IMR-90 (cell line): ENCODE results near the gene HERC5. TPM values are rescaled to one million over a fixed set of nuclear protein-coding genes. Genes with fewer than 3 reads are reported as not detected.

Experiments used
- ATAC-seq: fragments of 200-7000 bp; cut with Tn5 transposase; 2 replicates; pipeline ENCODE4 v1.9.1; 2020; ENCODE audit warnings: low read depth, mild to moderate bottlenecking, moderate library complexity
- BruUV-seq: library from RNA; stranded (reverse); fragments of 400-500 nt; replicated peaks from 2 replicates; lab custom pipeline; 2021; lab: Mats Ljungman, UMichigan
- CTCF ChIA-PET: fragments of 300-600 bp; formaldehyde crosslinking; extraction: SDS; loops from one replicate; lab custom pipeline; 2021; ENCODE audit warnings: antibody characterized with exemption; lab: Yijun Ruan, JAX
- POLR2A ChIA-PET: fragments of 300-600 bp; sonication (Branson Sonifier 250); formaldehyde crosslinking; loops from one replicate; lab custom pipeline; 2022; ENCODE audit warnings: antibody characterized with exemption; ENCODE audit not compliant: unreplicated experiment; lab: Charles Lee
- DNase-seq: peaks from one replicate; pipeline ENCODE4 v3.0.0; 2013
- H2AFZ ChIP-seq: replicated peaks from 2 replicates; pipeline ENCODE3; 2013; ENCODE audit warnings: low read length, mild to moderate bottlenecking; ENCODE audit not compliant: poor library complexity
- H2AK5ac ChIP-seq: 2 replicates; pipeline ENCODE4 v1.6.1; 2013; ENCODE audit warnings: low read depth, low read length, inconsistent platforms
- H2AK9ac ChIP-seq: replicated peaks from 2 replicates; pipeline ENCODE3; 2013; ENCODE audit warnings: mild to moderate bottlenecking, low read depth, low read length, moderate library complexity; ENCODE audit not compliant: poor library complexity
- H2BK120ac ChIP-seq: 2 replicates; pipeline ENCODE4 v1.6.1; 2013; ENCODE audit warnings: low read depth, low read length, inconsistent platforms
- H2BK15ac ChIP-seq: 3 replicates; pipeline ENCODE4 v1.6.1; 2013; ENCODE audit warnings: low read depth, low read length, inconsistent platforms
- H2BK20ac ChIP-seq: 2 replicates; pipeline ENCODE4 v1.6.1; 2013; ENCODE audit warnings: low read depth, mild to moderate bottlenecking, inconsistent platforms, low read length, moderate library complexity
- H2BK5ac ChIP-seq: 2 replicates; pipeline ENCODE4 v1.6.1; 2013; ENCODE audit warnings: mild to moderate bottlenecking, low read depth, low read length, inconsistent platforms; ENCODE audit not compliant: poor library complexity, severe bottlenecking
- H3K14ac ChIP-seq: replicated peaks from 2 replicates; pipeline ENCODE4 v1.6.1; 2013; ENCODE audit warnings: low read depth, low read length, inconsistent platforms
- H3K18ac ChIP-seq: 2 replicates; pipeline ENCODE4 v1.6.1; 2013; ENCODE audit warnings: low read depth, low read length, control low read depth
- H3K23ac ChIP-seq: 2 replicates; pipeline ENCODE4 v1.6.1; 2013; ENCODE audit warnings: low read depth, low read length, inconsistent platforms
- H3K27ac ChIP-seq: 2 replicates; pipeline ENCODE4 v1.5.1; 2013; ENCODE audit warnings: mild to moderate bottlenecking, control low read depth, low read length; ENCODE audit not compliant: insufficient read depth
- H3K27me3 ChIP-seq: 2 replicates; pipeline ENCODE4 v1.6.1; 2013; ENCODE audit warnings: low read length; ENCODE audit not compliant: control insufficient read depth, insufficient read depth
- H3K36me3 ChIP-seq: 2 replicates; pipeline ENCODE4 v1.6.1; 2013; ENCODE audit warnings: low read length, mixed read lengths; ENCODE audit not compliant: control insufficient read depth, insufficient read depth
- H3K4ac ChIP-seq: 2 replicates; pipeline ENCODE4 v1.6.1; 2013; ENCODE audit warnings: low read depth, low read length, inconsistent platforms
- H3K4me1 ChIP-seq: 2 replicates; pipeline ENCODE4 v1.6.1; 2013; ENCODE audit warnings: low read length, mixed read lengths; ENCODE audit not compliant: control insufficient read depth, insufficient read depth
- H3K4me2 ChIP-seq: 2 replicates; pipeline ENCODE4 v1.6.1; 2013; ENCODE audit warnings: low read depth, mild to moderate bottlenecking, control low read depth, low read length, moderate library complexity
- H3K4me3 ChIP-seq: 2 replicates; pipeline ENCODE4 v1.5.1; 2013; ENCODE audit warnings: low read depth, mild to moderate bottlenecking, control low read depth, low read length, moderate library complexity; ENCODE audit not compliant: insufficient read depth
- H3K56ac ChIP-seq: 2 replicates; pipeline ENCODE4 v1.6.1; 2013; ENCODE audit warnings: low read length, inconsistent platforms; ENCODE audit not compliant: insufficient read depth; ENCODE audit errors: extremely low read depth
- H3K79me1 ChIP-seq, 2 experiments: 2 replicates each; pipeline ENCODE4 v1.6.1; 2013; ENCODE audit warnings: low read length in 2 of 2, inconsistent platforms in 1 of 2, low read depth in 1 of 2
- H3K9ac ChIP-seq: 2 replicates; pipeline ENCODE4 v1.6.1; 2013; ENCODE audit warnings: low read depth, low read length, control low read depth
- H3K9me1 ChIP-seq: 2 replicates; pipeline ENCODE4 v1.6.1; 2013; ENCODE audit warnings: low read length, inconsistent platforms; ENCODE audit not compliant: insufficient read depth
- H3K9me3 ChIP-seq: 2 replicates; pipeline ENCODE4 v1.6.1; 2013; ENCODE audit warnings: low read length; ENCODE audit not compliant: control insufficient read depth, insufficient read depth
- H4K20me1 ChIP-seq: 2 replicates; pipeline ENCODE4 v1.6.1; 2013; ENCODE audit warnings: low read length, inconsistent platforms; ENCODE audit not compliant: insufficient read depth
- H4K5ac ChIP-seq: 2 replicates; pipeline ENCODE4 v1.6.1; 2013; ENCODE audit warnings: mild to moderate bottlenecking, low read depth, low read length, control low read depth
- H4K8ac ChIP-seq, 2 experiments: 2 replicates each; pipeline ENCODE4 v1.6.1; 2013; ENCODE audit warnings: low read depth in 2 of 2, low read length in 2 of 2, control low read depth in 1 of 2, inconsistent platforms in 1 of 2
- H4K91ac ChIP-seq: 2 replicates; pipeline ENCODE4 v1.6.1; 2013; ENCODE audit warnings: low read depth, low read length, inconsistent platforms; ENCODE audit not compliant: insufficient read depth
- BHLHE40 ChIP-seq: fragments of 150-350 bp; IDR thresholded peaks from 2 replicates; pipeline ENCODE4 v1.6.1; 2016; ENCODE audit warnings: mild to moderate bottlenecking, low read depth, low read length
- CHD1 ChIP-seq: IDR thresholded peaks from 2 replicates; pipeline ENCODE4 v1.6.1; 2012; ENCODE audit warnings: low read depth, low read length, improper control_type of control experiment
- CTCF ChIP-seq: conservative IDR thresholded peaks from 2 replicates; pipeline ENCODE4 v1.5.1; 2012; ENCODE audit warnings: mild to moderate bottlenecking, low read depth, low read length, improper control_type of control experiment
- ELK1 ChIP-seq: fragments of 150-350 bp; IDR thresholded peaks from 2 replicates; pipeline ENCODE4 v1.6.1; 2016; ENCODE audit warnings: low read depth, mild to moderate bottlenecking, low read length, moderate library complexity, borderline replicate concordance
- FOS ChIP-seq: fragments of 150-350 bp; IDR thresholded peaks from 2 replicates; pipeline ENCODE4 v1.6.1; 2016; ENCODE audit warnings: low read depth, low read length
- MAFK ChIP-seq: IDR thresholded peaks from 2 replicates; pipeline ENCODE4 v1.6.1; 2012; ENCODE audit warnings: low read depth, low read length, improper control_type of control experiment
- MXI1 ChIP-seq: IDR thresholded peaks from 2 replicates; pipeline ENCODE4 v1.6.1; 2012; ENCODE audit warnings: low read depth, mild to moderate bottlenecking, low read length, moderate library complexity, borderline replicate concordance
- NFE2L2 ChIP-seq: fragments of 150-350 bp; IDR thresholded peaks from 2 replicates; pipeline ENCODE4 v1.6.1; 2016; ENCODE audit warnings: low read depth, mild to moderate bottlenecking, low read length
- RAD21 ChIP-seq: IDR thresholded peaks from 2 replicates; pipeline ENCODE4 v1.6.1; 2012; ENCODE audit warnings: low read length, improper control_type of control experiment
- RCOR1 ChIP-seq: IDR thresholded peaks from 2 replicates; pipeline ENCODE4 v1.6.1; 2012; ENCODE audit warnings: mild to moderate bottlenecking, low read length, improper control_type of control experiment; ENCODE audit not compliant: insufficient replicate concordance
- RFX5 ChIP-seq: IDR thresholded peaks from 2 replicates; pipeline ENCODE4 v1.8.0; 2012; ENCODE audit warnings: low read depth, mild to moderate bottlenecking, low read length, moderate library complexity
- SMC3 ChIP-seq: fragments of 150-350 bp; IDR thresholded peaks from 2 replicates; pipeline ENCODE4 v1.6.1; 2016; ENCODE audit warnings: low read depth, mild to moderate bottlenecking, antibody characterized with exemption, low read length, moderate library complexity
- WGBS, 2 experiments: methylation state at CpG; one replicate each; pipeline versions ENCODE4 v1.1.5 to v1.1.7; 2013; ENCODE audit warnings: missing lambda C conversion rate in 2 of 2; ENCODE audit not compliant: insufficient read length in 1 of 2; ENCODE audit errors: extremely low coverage in 2 of 2; 5-methylcytosine and 5-hydroxymethylcytosine counted together
- dilution Hi-C: fragments of 300-500 bp; cut with HindIII; formaldehyde crosslinking; loops from one replicate; pipeline ENCODE4 v1.14.3; 2018; ENCODE audit warnings: low sequenced_read_pairs; ENCODE audit not compliant: unreplicated experiment
- in situ Hi-C: fragments of 300-500 bp; cut with MboI; formaldehyde crosslinking; loops from 3 replicates; pipeline ENCODE4 v1.14.3; 2019; ENCODE audit warnings: low sequenced_read_pairs, inconsistent platforms, mixed read lengths
- intact Hi-C: fragments of 100-400 bp; cut with micrococcal nuclease; formaldehyde crosslinking; loops from 2 replicates; pipeline ENCODE4 v1.10.0; 2022
- polyA plus RNA-seq, 3 experiments: library from polyadenylated mRNA; depleted of rRNA; stranded (reverse); fragments of >200 nt; gene quantifications; 2 replicates each; pipeline ENCODE4 v1.2.3, GENCODE V29; 2012; ENCODE audit warnings: low replicate concordance in 1 of 3
- total RNA-seq: library from RNA; depleted of rRNA; stranded (reverse); fragments of >200 nt; gene quantifications from 2 replicates; pipeline ENCODE4 v1.2.3, GENCODE V29; 2012

The HERC5 gene
- total and polyA plus RNA-seq, 2 of the 4 experiments (the other 2 are of a cell fraction) = under 0.01 TPM; not detected in 1

GRCh38 chr4:88435987-88436693 is 20.8 kb upstream of the HERC5 start:
- Histone ChIP-seq H3K4me1 (no peaks in the 10 kb centered on the region), H3K27me3 (no peaks in the 10 kb centered on the region; the same call in 1 of the 2 replicates), H2AK9ac (no peak overlapping the region), H2BK120ac (no peak overlapping the region), H3K4me2 (no peak overlapping the region), H2BK15ac (no peak overlapping the region), H3K23ac (no peak overlapping the region), H3K18ac (no peak overlapping the region), H3K79me1 (no peaks in the 10 kb centered on the region), H3K14ac (no peak overlapping the region), H3K36me3 (no peaks in the 10 kb centered on the region), H4K8ac (no peak overlapping the region), H3K27ac (no peak overlapping the region), H3K4me3 (no peak overlapping the region), H4K91ac (no peak overlapping the region), H3K9me3 (no peaks in the 10 kb centered on the region), H2AFZ (no peak overlapping the region), H4K20me1 (no peaks in the 10 kb centered on the region), H3K9me1 (no peaks in the 10 kb centered on the region), H2BK5ac (no peak overlapping the region), H3K4ac (no peak overlapping the region), H2AK5ac (no peak overlapping the region), H4K5ac (no peak overlapping the region), H2BK20ac (no peak overlapping the region), H3K9ac (no peak overlapping the region), H3K56ac (no peak overlapping the region)
- ChIA-PET CTCF (interaction anchor here (0.6 kb wide), 1 partner anchor 27 kb away, joined by 3 read pairs; no protein-coding TSS in a partner anchor), POLR2A (interaction anchor here (0.6 kb wide), 1 partner anchor 115 kb away, joined by 4 read pairs; no protein-coding TSS in a partner anchor)
- DNase-seq = no peak
- in situ Hi-C loops = no loop called here
- WGBS, 2 experiments = no CpG with 5 or more reads among the region's 1 CpG
- intact Hi-C loops = no loop called here
- no peak for TF ChIP-seq ELK1
- no peak for TF ChIP-seq CTCF
- no peak for TF ChIP-seq BHLHE40
- no peak for TF ChIP-seq SMC3
- no peak for TF ChIP-seq RCOR1
- no peak for TF ChIP-seq MXI1
- no peak for TF ChIP-seq CHD1
- TF ChIP-seq NFE2L2 = no peak
- TF ChIP-seq RAD21 = no peak
- TF ChIP-seq RFX5 = no peak
- no peak for TF ChIP-seq MAFK
- TF ChIP-seq FOS = no peak
- no TSS peak for BruUV-seq
- no peak for ATAC-seq
- dilution Hi-C loops = no loop called here
